GM23338 (cell line): ENCODE results near the gene RXRA. TPM values are rescaled to one million over a fixed set of nuclear protein-coding genes. Genes with fewer than 3 reads are reported as not detected.

Experiments used
- ATAC-seq: fragments of 200-7000 bp; cut with Tn5 transposase; 3 replicates; pipeline ENCODE4 v1.9.1; 2020
- DNase-seq: peaks from one replicate; pipeline ENCODE4 v3.0.0-alpha.2; 2015; ENCODE audit warnings: low spot score
- H2AFZ ChIP-seq: fragments of 200-600 bp; sonication (generic); 2 replicates; pipeline ENCODE4 v1.8.0; 2016; ENCODE audit warnings: antibody characterized with exemption, mild to moderate bottlenecking, moderate library complexity
- H3F3A ChIP-seq: fragments of 200-600 bp; sonication (generic); replicated peaks from 2 replicates; pipeline ENCODE4 v1.8.0; 2017; ENCODE audit warnings: antibody characterized with exemption, mixed run types, low read depth
- H3K27ac ChIP-seq: fragments of 200-600 bp; sonication (generic); 2 replicates; pipeline ENCODE4 v1.6.1; 2016; ENCODE audit warnings: low read depth
- H3K27me3 ChIP-seq: fragments of 200-600 bp; sonication (generic); 2 replicates; pipeline ENCODE4 v1.8.0; 2016; ENCODE audit warnings: mild to moderate bottlenecking, mixed run types, moderate library complexity; ENCODE audit not compliant: insufficient read depth
- H3K36me3 ChIP-seq: fragments of 200-600 bp; sonication (generic); 2 replicates; pipeline ENCODE4 v1.8.0; 2016; ENCODE audit warnings: mild to moderate bottlenecking; ENCODE audit not compliant: insufficient read depth
- H3K4me1 ChIP-seq: fragments of 200-600 bp; sonication (generic); 2 replicates; pipeline ENCODE4 v1.8.0; 2016; ENCODE audit warnings: mild to moderate bottlenecking, moderate library complexity; ENCODE audit not compliant: insufficient read depth
- H3K4me2 ChIP-seq: fragments of 200-600 bp; sonication (generic); 2 replicates; pipeline ENCODE4 v1.7.1; 2017; ENCODE audit warnings: mixed run types
- H3K4me3 ChIP-seq: fragments of 200-600 bp; sonication (generic); 2 replicates; pipeline ENCODE4 v1.6.1; 2016; ENCODE audit warnings: mixed run types
- H3K79me2 ChIP-seq: fragments of 200-600 bp; sonication (generic); replicated peaks from 2 replicates; pipeline ENCODE4 v1.8.0; 2017; ENCODE audit warnings: mild to moderate bottlenecking; ENCODE audit not compliant: insufficient read depth
- H3K9me2 ChIP-seq: fragments of 200-600 bp; sonication (generic); 2 replicates; pipeline ENCODE4 v1.8.0; 2017; ENCODE audit not compliant: insufficient read depth
- H4K20me1 ChIP-seq: fragments of 200-600 bp; sonication (generic); replicated peaks from 2 replicates; pipeline ENCODE4 v1.8.0; 2017; ENCODE audit warnings: mild to moderate bottlenecking; ENCODE audit not compliant: insufficient read depth
- H3K27ac Mint-ChIP-seq: 2 replicates; pipeline ENCODE4 v1.8.0; 2020; ENCODE audit warnings: inconsistent platforms, mild to moderate bottlenecking, moderate library complexity, mixed read lengths
- H3K27me3 Mint-ChIP-seq: 3 replicates; pipeline ENCODE4 v1.8.0; 2022; ENCODE audit warnings: low read depth, mild to moderate bottlenecking, moderate library complexity, mixed read lengths, inconsistent platforms; ENCODE audit not compliant: insufficient read depth, poor library complexity
- H3K36me3 Mint-ChIP-seq: 3 replicates; pipeline ENCODE4 v1.8.0; 2021; ENCODE audit warnings: low read depth, mild to moderate bottlenecking, inconsistent platforms, moderate library complexity, mixed read lengths
- H3K4me1 Mint-ChIP-seq: 3 replicates; pipeline ENCODE4 v1.8.0; 2020; ENCODE audit warnings: mild to moderate bottlenecking, inconsistent platforms, mixed read lengths
- H3K4me3 Mint-ChIP-seq: 3 replicates; pipeline ENCODE4 v1.8.0; 2021; ENCODE audit warnings: moderate library complexity, mild to moderate bottlenecking, inconsistent platforms, mixed read lengths
- H3K9me3 Mint-ChIP-seq: 3 replicates; pipeline ENCODE4 v1.8.0; 2020; ENCODE audit warnings: moderate library complexity, mild to moderate bottlenecking, inconsistent platforms, mixed read lengths
- CREB1 ChIP-seq: fragments of 250-450 bp; sonication (Bioruptor Pico); IDR thresholded peaks from 2 replicates; pipeline ENCODE4 v1.5.0; 2020; ENCODE audit warnings: low read depth, mild to moderate bottlenecking, moderate library complexity
- EZH2phosphoT487 ChIP-seq: fragments of 200-600 bp; sonication (generic); IDR thresholded peaks from one replicate; pipeline ENCODE4 v1.8.1; 2018; ENCODE audit warnings: antibody characterized with exemption; ENCODE audit not compliant: unreplicated experiment
- JUNB ChIP-seq: IDR thresholded peaks from one replicate; pipeline ENCODE4 v1.6.1; 2016; ENCODE audit warnings: antibody characterized with exemption; ENCODE audit not compliant: unreplicated experiment
- STAT1 ChIP-seq: IDR thresholded peaks from one replicate; pipeline ENCODE4 v1.6.1; 2016; ENCODE audit warnings: antibody characterized with exemption; ENCODE audit not compliant: unreplicated experiment
- ZNF331 ChIP-seq: fragments of 250-450 bp; sonication (Bioruptor Pico); IDR thresholded peaks from 2 replicates; pipeline ENCODE4 v1.5.0; 2020; ENCODE audit warnings: low read depth, mild to moderate bottlenecking, moderate library complexity
- ZNF462 ChIP-seq: fragments of 250-450 bp; sonication (Bioruptor Pico); IDR thresholded peaks from 2 replicates; pipeline ENCODE4 v1.5.0; 2020; ENCODE audit warnings: mild to moderate bottlenecking, moderate library complexity
- polyA plus RNA-seq: library from polyadenylated mRNA; unstranded; fragments of >200 nt; fragmentation: Nextera tagmentation; extraction: Ambion mirVana; gene quantifications from 2 replicates; pipeline ENCODE4 v1.2.1, GENCODE V29; 2016
- total RNA-seq: library from RNA; depleted of rRNA; stranded (reverse); fragments of >200 nt; shearing (Covaris generic); gene quantifications from 2 replicates; pipeline ENCODE4 v1.2.3, GENCODE V29; 2014
- TF ChIP-seq, protein P1 (sequence below), 2 experiments: fragments of 200-600 bp in 1 of 2; sonication (generic) in 1 of 2; conservative IDR thresholded peaks; 2 replicates each; pipeline versions ENCODE4 v1.5.1 to v1.6.1; 2016 to 2017; ENCODE audit warnings: antibody characterized with exemption in 2 of 2, low read depth in 2 of 2, mild to moderate bottlenecking in 2 of 2, moderate library complexity in 1 of 2
- TF ChIP-seq, protein P2 (sequence below): IDR thresholded peaks from one replicate; pipeline ENCODE4 v1.6.1; 2018; ENCODE audit warnings: antibody characterized with exemption; ENCODE audit not compliant: unreplicated experiment

Gene RXRA
- total and polyA plus RNA-seq, 2 experiments from 2014 or later = 4.9 to 17.9 TPM

- TF ChIP-seq, protein P1, sequence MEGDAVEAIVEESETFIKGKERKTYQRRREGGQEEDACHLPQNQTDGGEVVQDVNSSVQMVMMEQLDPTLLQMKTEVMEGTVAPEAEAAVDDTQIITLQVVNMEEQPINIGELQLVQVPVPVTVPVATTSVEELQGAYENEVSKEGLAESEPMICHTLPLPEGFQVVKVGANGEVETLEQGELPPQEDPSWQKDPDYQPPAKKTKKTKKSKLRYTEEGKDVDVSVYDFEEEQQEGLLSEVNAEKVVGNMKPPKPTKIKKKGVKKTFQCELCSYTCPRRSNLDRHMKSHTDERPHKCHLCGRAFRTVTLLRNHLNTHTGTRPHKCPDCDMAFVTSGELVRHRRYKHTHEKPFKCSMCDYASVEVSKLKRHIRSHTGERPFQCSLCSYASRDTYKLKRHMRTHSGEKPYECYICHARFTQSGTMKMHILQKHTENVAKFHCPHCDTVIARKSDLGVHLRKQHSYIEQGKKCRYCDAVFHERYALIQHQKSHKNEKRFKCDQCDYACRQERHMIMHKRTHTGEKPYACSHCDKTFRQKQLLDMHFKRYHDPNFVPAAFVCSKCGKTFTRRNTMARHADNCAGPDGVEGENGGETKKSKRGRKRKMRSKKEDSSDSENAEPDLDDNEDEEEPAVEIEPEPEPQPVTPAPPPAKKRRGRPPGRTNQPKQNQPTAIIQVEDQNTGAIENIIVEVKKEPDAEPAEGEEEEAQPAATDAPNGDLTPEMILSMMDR (conservative IDR thresholded peaks at IDR 0.05; ENCODE audit: low read depth in 2 of 2) = no peak
- no peak for TF ChIP-seq ZNF462 (CRISPR knock-in tag)
Observed at GRCh38 chr9:134468358-134468757, 142.1 kb downstream of the RXRA start (continued).

DNA sequence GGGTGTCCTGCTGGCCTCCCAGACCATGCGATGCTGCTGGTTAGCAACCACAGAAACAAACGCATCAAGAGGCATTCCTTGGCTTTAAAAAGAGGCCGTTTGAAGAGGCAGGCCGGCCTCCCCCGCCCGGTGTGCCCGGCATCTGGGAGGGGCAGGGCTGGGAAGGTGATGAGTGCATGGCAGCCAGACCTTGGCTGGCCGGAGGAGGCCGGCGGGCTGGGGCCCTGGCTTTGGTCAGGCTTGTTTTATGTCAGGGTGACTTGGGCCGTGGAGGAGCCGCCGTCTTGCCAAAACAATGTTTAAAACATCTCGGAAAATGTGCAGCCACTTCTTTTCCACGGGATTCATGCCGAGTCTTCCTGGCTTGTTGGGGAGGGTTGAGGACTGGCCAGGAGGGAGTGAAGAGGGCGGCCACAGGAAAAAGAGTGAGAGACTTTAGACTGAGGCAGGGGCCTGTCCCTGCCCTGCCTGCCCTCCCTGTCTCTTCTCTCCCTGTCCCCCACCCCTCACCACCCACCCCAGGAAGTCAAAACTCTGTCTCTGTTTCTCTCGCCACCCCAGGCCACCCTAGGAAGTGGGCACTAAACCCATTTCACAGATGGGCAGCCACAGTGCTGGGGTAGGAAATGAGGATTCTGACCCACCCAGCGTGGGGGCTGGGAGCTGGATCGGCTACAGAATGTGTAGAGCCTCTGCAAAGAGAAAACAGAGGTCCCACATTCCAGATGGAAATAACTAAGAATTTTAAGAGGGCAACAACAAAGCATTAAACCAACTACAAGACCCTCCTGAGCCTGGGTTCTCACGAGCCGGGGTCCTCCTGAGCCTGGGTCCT lies 143.0 kb downstream of the RXRA start:
- H3K4me3 ChIP-seq = no peak overlapping the region
- no peaks in the 10 kb centered on the region for H3K9me2 ChIP-seq
- ATAC-seq (no peak), DNase-seq (no peak)
- H3K4me1 Mint-ChIP-seq = no peaks in the 10 kb centered on the region
- H4K20me1 ChIP-seq = no peaks in the 10 kb centered on the region
- no peaks in the 10 kb centered on the region for H3F3A ChIP-seq
- H3K36me3 ChIP-seq = no peaks in the 10 kb centered on the region
- no peaks in the 10 kb centered on the region for H3K27me3 ChIP-seq
- no peak overlapping the region; the same call in 1 of the 2 replicates for H3K27ac Mint-ChIP-seq
- no peak overlapping the region for H3K4me3 Mint-ChIP-seq
- no peaks in the 10 kb centered on the region for H3K27me3 Mint-ChIP-seq
- no peaks in the 10 kb centered on the region for H3K9me3 Mint-ChIP-seq
- H3K4me2 ChIP-seq = no peak overlapping the region
- H3K36me3 Mint-ChIP-seq = no peaks in the 10 kb centered on the region
- H3K4me1 ChIP-seq = no peaks in the 10 kb centered on the region
- H3K27ac ChIP-seq = no peak overlapping the region
- no peaks in the 10 kb centered on the region for H3K79me2 ChIP-seq
- H2AFZ ChIP-seq = no peak overlapping the region
- TF ChIP-seq STAT1 (no peak), JUNB (no peak), EZH2phosphoT487 (no peak), CREB1 (CRISPR knock-in tag) (no peak), ZNF331 (CRISPR knock-in tag) (no peak)
- TF ChIP-seq, protein P1 (conservative IDR thresholded peaks at IDR 0.05; ENCODE audit: low read depth in 2 of 2) = no peak
- TF ChIP-seq, protein P2, sequence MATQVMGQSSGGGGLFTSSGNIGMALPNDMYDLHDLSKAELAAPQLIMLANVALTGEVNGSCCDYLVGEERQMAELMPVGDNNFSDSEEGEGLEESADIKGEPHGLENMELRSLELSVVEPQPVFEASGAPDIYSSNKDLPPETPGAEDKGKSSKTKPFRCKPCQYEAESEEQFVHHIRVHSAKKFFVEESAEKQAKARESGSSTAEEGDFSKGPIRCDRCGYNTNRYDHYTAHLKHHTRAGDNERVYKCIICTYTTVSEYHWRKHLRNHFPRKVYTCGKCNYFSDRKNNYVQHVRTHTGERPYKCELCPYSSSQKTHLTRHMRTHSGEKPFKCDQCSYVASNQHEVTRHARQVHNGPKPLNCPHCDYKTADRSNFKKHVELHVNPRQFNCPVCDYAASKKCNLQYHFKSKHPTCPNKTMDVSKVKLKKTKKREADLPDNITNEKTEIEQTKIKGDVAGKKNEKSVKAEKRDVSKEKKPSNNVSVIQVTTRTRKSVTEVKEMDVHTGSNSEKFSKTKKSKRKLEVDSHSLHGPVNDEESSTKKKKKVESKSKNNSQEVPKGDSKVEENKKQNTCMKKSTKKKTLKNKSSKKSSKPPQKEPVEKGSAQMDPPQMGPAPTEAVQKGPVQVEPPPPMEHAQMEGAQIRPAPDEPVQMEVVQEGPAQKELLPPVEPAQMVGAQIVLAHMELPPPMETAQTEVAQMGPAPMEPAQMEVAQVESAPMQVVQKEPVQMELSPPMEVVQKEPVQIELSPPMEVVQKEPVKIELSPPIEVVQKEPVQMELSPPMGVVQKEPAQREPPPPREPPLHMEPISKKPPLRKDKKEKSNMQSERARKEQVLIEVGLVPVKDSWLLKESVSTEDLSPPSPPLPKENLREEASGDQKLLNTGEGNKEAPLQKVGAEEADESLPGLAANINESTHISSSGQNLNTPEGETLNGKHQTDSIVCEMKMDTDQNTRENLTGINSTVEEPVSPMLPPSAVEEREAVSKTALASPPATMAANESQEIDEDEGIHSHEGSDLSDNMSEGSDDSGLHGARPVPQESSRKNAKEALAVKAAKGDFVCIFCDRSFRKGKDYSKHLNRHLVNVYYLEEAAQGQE = no peak
